HG03432 (cell line): ENCODE measurements around the gene UVSSA.

Source experiments
- ATAC-seq: cut with Tn5 transposase; IDR thresholded peaks from one replicate; pipeline ENCODE4 v1.9.1; 2021; ENCODE audit warnings: mild to moderate bottlenecking, moderate library complexity; ENCODE audit not compliant: unreplicated experiment

UVSSA gene

GRCh38 chr4:1404573-1405253, 57.7 kb downstream of the UVSSA start:
- no peak for ATAC-seq

- no peak for ATAC-seq
Observed at GRCh38 chr4:1405254-1405635, 58.2 kb downstream of the UVSSA start.

- no peak for ATAC-seq
Observed at GRCh38 chr4:1405636-1406393, 58.8 kb downstream of the UVSSA start.

- no peak for ATAC-seq
Observed at GRCh38 chr4:1406394-1406980, 59.5 kb downstream of the UVSSA start, which contains the start of gene NKX1-1. NKX1-1 (minus strand) TSS chr4:1406442; CDS start chr4:1406442, 0 bp downstream.

GRCh38 chr4:1406981-1407656, 60.1 kb downstream of the UVSSA start:
- ATAC-seq = no peak

GRCh38 chr4:1407657-1408333, 60.8 kb downstream of the UVSSA start:
- ATAC-seq = no peak

- no peak for ATAC-seq
Observed at GRCh38 chr4:1408418-1408817, 61.4 kb downstream of the UVSSA start.

GRCh38 chr4:1409079-1409478, 62.1 kb downstream of the UVSSA start:
- ATAC-seq = no peak

GRCh38 chr4:1409491-1410425, 62.8 kb downstream of the UVSSA start:
- no peak for ATAC-seq

GRCh38 chr4:1410491-1411325, 63.7 kb downstream of the UVSSA start:
- ATAC-seq = no peak

- ATAC-seq = no peak
Observed at GRCh38 chr4:1411436-1412375, 64.7 kb downstream of the UVSSA start.

- ATAC-seq = no peak
Observed at GRCh38 chr4:1412376-1413203, 65.6 kb downstream of the UVSSA start.

GRCh38 chr4:1413204-1413663, 66.2 kb downstream of the UVSSA start:
- no peak for ATAC-seq

- no peak for ATAC-seq
Observed at GRCh38 chr4:1413687-1414479, 66.9 kb downstream of the UVSSA start.

- ATAC-seq = no peak
Observed at GRCh38 chr4:1414831-1415680, 68.0 kb downstream of the UVSSA start.
